ENCODE data around the gene LGALS9C.
"Not testable (repeated sequence)": the region's sequence is repeated elsewhere in the genome, so short reads cannot be mapped to it uniquely, and the experiment has no call there.

The LGALS9C gene

DNA sequence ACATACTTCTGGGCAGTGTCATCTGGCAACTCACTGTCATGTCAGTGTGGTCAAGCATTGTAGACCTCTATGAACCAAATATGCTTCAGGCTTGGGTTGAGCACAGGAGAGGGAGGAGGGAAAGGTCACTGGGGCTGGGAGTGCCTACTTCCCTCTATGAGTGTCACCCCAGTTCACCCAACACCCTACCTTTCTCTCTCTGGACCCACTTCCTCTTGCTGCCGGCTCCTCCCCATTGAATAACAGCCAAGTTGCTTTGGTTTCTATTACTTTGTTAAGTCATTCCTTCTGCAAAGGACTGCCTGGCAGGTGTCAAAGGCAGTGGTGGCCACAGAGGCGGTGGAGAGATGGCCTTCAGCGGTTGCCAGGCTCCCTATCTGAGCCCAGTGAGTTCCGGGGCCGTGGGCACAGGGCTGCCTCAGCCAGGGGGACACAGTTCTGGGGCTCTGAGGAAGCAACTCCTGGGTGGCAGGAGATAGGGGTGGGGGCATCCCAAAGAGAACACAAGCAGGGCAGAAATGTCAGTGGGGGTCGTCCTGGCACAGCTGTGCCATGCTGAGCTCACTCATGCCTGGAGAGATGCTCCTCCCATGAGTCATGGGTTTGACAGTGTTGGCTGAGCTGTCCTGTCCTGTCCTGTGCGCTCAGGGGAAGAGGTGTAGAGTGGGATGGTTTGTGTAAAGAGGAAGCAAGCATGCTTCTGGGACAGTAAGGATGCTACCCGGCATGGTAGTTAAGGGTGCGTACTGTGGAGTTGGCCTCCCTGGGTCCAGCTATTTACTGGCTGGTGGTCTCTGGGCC, at the start of gene LGALS9C:
Gene LGALS9C, plus strand, starts transcription at position 282 of the 801 bp plus-strand sequence. Its CDS starts 66 bp downstream, at position 348.
- not testable (repeated sequence) for DNase-seq

DNA sequence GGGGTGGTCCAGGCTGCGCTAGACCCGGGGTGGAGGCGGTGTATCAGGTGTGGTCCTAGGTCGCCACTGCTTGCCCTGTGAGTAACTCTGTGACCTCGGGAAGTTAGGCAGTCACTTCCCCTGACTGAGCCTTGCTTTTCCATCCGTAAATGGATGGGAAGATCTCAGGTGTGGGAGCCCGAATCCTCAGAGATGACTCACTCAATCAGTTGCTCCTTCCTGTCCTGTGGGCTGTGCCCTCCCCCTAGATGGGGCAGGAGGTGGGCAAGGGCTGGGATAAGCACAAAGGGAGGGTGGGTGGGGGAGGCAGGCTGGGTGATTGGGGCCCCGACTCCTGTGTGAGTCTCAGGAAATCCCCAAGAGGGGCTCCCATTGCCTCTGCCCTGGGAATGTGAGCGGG, 44.4 kb upstream of the LGALS9C start:
- not testable (repeated sequence) for DNase-seq

DNA sequence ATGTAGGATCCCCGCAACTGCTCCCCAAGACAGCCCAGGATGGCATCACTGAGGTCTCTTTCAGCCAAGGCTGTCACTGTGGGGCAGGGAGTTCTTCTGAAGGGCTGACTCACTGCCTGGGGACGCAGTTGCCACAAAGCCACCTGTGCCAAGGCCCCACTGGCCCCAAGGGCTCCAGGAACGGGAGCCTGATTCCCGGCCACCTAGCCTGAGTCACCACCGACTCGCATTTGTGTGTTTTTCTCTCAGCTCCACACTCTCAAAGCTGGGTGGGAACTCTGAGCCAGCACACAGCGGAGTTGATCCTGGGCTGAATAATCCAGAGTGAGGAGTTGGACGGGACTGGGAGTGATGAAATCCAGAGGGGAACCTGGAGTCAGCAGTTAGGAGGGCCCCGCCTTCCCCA, 37.1 kb upstream of the LGALS9C start:
- not testable (repeated sequence) for DNase-seq

DNA sequence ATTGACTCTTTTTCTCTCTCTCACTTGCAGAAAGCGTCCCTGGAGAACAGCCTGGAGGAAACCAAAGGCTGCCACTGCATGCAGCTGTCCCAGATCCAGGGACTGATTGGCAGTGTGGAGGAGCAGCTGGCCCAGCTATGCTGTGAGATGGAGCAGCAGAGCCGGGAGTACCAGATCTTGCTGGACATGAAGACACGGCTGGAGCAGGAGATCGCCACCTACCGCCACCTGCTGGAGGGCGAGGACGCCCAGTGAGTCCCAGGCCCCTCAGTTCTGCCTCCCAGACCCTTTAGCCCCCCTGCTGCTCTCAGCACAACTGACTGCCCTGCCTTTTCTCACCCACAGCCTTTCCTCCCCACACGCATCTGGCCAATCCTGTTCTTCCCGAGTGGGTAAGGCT, 34.5 kb upstream of the LGALS9C start:
- DNase-seq = peak; percentile 21

DNA sequence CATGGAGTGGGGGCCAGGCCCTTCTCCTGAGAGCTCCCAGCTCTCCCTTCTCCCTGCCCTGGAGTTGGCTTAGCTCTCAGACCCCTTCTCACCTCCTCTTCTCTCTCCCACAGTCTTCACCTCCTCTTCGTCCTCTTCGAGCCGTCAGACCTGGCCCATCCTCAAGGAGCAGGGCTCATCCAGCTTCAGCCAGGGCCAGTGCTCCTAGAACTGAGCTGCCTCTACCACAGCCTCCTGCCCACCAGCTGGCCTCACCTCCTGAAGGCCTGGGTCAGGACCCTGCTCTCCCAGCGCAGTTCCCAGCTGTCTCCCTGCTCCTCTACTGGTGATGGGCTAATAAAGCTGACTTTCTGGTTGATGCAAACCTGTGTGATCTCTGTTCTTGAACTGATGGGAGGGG, 34.1 kb upstream of the LGALS9C start:
- DNase-seq = not testable (repeated sequence)

DNA sequence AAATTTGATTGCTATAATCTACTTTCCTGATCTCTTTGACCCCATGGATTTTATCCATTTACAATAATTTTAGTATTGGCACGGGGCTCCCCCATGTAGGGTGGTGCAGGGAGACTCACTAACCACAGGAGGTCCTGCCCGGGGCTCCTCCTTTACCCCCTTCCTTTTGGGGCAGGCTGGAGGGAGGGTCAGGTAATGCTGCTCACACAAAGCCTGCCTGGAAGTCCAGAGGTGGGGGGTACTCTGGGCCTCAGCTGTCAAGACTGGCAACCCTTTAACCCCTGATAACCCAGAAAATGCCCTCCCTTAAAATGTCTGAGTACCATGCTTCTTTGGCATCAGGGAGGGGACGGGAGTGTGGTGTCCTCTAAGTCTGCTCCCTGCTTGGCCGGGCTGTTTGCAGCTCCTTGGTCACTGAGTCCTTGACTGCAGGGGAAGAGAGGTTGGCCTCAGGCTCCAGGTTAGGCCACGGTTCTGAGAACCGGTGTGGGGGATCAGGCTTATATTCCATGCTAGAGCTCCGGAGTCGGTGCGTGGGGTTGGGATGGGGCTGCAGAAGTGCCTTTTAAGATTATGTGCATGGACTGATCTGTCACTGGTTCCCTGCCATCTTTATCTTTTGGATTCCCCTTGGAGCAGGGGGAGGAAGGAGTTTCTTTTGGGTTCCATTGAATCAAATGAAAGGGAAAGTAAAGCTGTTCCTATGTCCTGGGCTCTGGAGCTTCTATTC, 28.9 kb upstream of the LGALS9C start:
- not testable (repeated sequence) for DNase-seq

DNA sequence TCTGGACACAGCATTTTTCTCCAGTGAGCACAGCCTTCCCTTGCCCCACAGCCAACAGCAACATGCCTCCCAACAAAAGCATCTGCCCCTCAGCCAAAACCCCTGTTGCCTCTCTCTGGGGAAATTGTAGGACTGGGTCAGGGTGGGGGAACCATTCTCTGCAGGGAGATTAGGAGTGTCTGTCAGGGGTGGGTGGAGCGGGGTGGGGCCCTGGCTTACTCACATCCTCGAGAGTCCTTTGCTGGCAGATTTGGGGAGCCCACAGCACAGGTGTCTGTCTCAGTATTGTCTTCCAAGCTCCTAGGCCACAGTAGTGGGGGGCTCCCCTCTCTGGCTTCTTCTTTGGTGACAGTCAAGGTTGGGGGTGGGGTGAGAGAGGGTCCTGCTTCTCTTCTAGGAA, 28.3 kb upstream of the LGALS9C start:
- not testable (repeated sequence) for DNase-seq

DNA sequence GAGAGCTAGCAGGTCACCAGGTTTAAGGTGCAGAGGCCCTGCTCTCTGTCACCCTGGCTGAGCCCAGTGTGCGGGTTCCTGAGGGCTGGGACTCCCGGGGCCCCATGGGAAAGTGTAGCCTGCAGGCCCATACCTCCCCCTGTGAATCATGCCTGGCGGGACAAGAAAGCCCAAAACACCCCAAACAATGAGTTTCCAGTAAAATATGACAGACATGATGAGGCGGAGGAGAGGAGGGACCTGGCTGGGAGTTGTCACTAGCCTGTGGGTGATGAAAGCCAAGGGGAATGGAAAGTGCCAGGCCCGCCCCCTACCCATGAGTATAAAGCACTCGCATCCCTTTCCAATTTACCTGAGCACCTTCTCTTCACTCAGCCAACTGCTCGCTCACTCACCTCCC, 26.8 kb upstream of the LGALS9C start:
- DNase-seq = not testable (repeated sequence)

DNA sequence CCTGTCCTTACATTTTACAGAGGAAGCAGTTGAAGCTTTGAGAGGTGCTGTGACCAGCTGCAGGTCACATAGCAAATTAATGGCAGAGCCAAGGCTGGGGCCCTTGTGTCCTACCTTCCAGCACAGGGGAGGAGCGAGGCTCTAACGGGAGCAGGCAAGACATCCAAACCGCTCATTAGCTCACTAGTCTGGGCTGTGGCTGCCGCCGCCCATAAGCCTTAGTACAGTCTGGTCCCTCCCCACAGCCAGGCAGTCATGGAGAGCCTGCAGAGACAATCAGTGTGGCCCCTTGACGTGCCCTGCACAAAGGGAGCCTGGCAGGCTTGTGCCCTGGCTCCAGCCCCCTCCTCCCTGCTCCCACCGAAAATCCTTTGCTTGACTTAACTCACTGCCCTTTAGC, 25.6 kb upstream of the LGALS9C start:
- DNase-seq = not testable (repeated sequence)

DNA sequence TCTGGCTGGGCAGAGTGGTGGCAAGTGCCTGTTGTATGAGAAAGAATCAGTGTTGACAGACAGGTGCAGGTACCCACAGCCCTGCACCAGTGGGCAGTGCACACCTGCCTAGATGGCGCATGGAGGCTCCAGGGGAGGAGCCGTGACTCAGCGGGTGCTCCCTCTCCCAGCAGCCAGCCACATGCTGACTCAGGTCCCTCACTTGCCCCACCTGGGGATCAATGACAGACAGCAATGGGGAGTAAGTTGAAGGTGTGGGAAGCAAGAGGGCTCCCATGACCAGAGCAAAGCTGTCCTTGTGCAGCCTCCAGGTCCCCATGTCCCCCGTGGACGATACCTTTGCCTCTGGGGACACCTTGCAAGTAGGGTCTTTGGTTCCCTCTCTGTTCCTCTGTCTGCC, 24.6 kb upstream of the LGALS9C start:
- not testable (repeated sequence) for DNase-seq

DNA sequence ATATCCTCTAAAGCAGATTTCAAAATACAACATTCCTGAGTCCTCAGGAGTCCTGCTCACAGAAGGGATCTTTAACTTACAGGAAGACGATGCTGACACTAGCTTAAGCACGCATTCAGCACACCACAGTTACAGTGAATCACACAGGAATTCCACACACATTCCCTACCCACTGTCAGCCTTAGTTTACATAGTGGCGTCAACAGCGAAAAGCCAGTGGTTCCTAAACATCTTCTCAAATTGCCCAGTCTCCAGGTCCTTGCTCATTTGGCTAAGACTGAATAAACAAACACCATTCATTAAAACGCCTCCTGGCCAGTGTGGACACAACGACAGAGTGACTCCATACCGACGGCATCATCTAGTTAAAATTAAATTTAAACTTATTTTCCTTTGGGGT, 17.6 kb upstream of the LGALS9C start:
- DNase-seq = not testable (repeated sequence)

DNA sequence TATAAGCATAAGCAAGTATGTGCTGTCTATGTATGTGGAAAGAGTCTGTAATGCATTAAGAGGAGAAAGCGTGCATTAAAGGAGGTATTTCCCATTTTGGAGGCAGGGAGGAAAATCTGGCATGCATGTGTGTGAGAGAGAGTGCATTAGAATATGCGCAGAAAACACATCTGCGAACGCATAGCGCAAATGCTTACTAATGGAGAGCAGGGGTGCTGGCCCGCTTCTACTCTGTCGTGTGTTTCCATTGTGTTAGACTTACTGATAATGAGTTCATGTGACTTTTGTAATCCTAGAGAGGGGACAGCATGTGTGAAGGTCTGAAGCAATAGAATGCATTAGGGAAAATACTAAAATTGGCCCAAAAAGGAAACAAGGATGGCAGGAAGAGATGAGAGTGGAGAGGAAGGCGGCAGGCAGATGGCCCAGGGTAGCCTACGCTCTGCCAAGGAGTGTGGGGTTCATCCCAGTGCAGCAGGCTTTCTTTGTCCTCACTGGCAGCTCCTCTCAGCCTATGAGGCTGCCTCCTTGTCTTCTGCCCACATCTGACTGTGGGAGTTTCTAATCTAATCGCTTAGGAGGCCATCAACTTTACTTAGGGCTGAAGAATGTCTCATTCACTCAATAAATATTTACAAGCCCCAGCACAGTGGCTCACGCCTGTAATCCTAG, 12.6 kb upstream of the LGALS9C start:
- DNase-seq = not testable (repeated sequence)

DNA sequence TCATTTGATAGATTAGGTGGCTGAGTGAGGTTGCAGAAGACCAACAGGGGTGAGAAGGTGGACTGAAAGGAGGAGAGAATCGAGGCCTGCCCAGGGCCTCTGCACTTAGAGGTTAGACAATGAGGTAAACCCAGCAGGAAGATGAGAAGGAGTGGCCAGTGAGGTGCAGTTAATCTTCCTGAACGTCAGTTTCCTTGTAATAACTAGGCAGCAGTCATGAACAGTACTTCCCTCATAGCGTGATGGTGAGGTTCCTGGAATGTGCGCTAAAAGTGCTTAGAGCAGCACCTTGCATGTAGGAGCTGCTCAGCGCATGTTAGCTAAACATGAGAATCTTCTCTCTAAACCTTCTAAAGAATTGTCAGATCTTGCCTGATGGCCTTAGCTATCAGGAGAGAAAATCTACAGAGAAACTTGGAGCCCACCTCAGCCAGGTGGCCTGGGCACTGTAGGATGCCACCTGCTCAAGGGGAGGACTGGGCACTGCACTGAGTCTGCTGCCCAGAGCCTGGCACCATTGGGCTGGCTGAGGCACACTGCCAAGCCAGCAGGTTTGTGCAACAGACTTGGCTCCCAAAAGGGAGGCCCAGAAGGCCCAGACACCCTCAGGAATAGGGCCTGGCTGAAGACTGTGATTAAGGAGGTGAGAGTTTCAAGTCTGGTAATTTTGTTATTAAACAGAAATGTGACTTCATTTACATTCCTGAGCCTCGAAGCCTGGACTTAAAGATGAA, 10.2 kb upstream of the LGALS9C start:
- not testable (repeated sequence) for DNase-seq

DNA sequence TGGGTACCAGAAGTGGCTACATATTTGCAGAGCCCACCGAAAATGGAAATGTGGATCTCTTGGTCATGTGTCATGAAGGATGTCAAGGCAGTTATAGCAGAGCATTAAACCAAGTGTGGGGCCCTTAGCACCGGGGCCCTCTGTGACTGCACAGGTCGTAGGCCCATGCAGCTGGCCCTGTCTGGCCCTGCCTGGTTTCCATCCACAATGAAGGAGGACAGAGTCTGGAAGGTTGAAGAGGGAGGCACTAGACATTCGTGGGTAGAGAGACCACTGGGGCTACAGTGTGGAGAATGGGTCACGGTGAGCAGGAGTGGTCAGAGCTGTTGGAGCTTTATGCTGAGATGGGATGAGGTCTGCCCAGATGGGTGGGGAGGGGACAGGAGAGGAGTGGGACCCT, 9.6 kb upstream of the LGALS9C start:
- not testable (repeated sequence) for DNase-seq

DNA sequence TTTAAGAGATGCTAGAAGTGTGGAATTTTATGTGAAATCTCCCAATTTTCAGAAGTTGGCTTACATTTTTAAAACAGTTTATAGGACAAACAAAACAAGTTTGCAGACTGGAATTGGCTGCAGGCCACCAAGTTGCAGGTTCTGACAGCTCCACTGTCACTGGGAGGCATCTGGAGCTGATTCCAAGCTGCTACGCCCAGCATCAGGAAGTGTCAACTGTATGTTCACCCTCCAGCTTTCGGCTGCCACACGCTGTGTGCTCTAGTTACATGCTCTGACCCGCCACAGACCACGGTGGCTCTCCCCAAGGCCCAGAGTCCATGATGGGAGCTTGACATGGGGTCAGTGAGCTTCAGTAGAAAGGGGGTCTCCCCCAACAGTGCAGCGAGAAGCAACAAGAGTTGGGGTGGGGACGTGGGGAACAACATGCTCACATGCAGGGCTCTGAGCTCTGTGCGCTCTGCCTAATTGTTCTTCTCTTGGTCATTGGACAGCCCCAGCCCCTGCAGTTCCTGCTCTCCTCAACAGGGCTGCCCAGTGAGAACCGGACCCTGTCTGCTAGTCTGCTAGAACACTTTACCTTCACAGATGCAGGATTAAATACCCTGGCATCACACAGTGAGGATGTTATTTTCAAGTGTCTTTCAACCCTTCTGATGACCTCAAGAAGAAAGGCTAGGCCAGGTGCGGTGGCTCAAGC, 8.0 kb upstream of the LGALS9C start:
- not testable (repeated sequence) for DNase-seq

DNA sequence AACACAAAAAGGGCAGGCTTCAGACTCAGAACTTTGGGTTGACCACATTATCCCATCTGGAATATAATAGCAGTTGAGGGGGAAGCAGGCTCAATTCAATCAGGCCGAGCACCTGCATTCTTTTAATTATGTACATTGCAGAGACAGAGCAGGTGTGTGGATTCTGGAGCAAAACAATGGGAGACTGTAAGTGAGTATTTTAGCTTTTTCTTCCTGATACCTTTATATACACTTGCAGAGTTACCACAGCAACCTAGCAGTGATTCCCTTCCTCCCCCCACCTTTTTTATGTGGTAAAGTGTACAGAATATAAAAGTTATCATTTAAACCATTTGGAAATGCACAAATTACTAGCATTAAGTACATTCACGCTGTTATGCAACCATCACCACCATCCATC, 6.8 kb upstream of the LGALS9C start:
- not testable (repeated sequence) for DNase-seq

DNA sequence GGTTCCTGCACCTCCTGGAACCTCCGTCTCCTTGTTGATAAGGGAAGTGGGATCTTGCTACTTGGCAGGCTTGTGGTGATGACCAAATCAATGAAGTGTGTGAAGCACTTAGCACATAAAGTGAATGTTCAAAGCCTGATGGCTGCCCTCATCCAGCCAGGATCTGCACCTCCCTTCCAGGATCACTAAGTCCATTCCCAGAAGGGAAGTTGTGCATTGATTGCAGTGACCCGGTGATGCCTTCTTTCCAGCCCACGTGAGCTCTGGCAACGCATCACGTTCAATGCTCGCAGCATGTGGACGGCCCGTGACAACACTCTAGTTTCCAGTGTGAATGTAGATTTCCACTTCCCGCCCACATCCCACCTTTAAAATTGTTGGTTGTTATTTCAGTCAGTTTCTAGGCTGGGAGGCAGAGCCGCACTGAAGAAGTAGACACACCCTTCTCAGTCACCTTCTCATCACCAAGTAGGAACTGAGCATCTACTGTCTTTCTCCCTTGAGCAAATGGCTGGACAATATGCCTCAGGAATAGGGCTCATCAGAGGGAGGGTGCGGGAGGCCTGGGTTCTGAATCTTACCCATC, 6.2 kb upstream of the LGALS9C start:
- DNase-seq = not testable (repeated sequence)

DNA sequence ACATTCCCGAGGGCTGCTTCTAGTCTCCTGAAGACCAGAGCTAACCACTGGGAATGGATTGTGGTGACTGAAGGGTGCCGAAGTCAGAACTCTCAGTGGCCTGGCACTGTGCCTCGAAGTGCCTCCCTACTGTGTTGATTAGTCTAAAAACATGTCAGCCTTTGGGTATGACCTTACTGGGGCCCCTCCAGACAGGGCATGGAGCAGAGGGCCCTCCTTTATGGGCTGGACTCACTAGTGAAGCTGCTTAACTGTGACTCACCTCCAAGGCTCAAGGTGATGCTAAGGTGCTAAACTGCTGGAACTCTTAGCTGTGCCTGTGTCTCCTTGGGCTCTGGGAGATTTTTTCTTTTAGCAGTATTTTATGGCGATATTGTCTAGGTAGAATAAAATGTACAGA, 2.6 kb upstream of the LGALS9C start:
- DNase-seq = not testable (repeated sequence)

DNA sequence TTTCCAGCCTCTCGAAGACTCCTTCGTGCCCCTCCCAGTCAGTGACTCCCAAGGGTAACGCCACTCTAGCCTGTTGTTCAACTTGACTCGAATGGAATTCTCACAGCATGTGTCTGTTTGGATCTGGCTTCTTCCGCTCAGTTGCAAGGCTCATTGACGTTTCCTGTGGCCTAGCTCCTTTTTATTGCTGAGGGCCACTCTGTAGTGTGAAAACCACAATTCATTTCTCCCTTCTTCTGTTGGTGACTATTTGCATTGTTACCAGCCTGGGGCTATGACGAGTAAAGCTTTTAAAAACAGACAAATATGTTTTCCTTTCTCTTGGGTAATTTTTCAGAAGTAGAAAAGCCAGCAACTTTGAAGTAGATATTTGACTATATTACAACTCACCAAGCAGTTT, 1.8 kb upstream of the LGALS9C start:
- DNase-seq = not testable (repeated sequence)

DNA sequence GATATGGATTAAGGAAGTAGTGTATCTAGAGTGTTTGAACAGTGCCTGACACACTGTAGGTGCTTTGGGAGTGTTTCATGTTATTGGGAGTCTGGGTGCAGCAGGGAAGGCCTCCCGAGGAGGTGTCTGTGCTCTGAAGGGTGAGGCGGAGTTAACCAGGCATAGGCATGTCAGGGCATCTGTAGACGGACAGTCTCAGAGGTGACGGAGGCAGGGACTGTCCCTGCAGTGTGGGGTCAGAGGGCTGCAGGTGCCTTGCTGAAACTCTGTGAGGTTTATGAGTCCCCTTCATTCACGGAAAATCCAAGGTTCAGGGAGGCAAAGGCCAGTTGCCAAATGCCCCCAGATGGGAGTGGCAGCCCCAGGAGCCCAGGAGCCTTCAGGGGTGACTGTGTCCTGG, 778 bp downstream of the LGALS9C start:
- not testable (repeated sequence) for DNase-seq

DNA sequence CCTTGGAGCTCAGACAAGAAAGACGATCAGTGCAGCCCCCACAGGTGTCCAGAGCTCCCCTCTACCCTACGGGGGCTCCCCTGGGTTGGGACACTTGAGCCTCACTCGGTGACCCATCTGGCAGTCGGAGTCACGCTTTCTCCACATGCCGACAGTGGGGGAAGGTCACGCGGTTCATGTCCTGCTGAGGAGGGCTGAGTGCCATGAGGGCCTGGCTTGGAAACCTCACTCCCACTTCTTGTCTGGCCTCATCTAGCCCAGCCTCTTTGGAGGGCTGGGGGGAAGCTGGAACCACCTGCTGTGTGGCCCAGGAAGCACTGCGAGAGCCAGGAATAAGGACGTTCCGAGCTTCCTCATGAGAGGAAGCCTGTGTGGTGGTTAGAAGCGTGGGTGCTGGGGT, 1.8 kb downstream of the LGALS9C start:
- not testable (repeated sequence) for DNase-seq

Data from activated CD4-positive, alpha-beta T cell treated with anti-CD3 and anti-CD28 coated beads, Interleukin-2, Interleukin-6, amounts not matched to agents 100 ng/mL and 50 ng/mL, durations not matched to agents 16 hours and 8 hours (primary cell).